Measurements from ENCODE around the gene MYH10.

GRCh38 chr17:8583954-8584353, 46.6 kb downstream of the MYH10 start:
- TF ChIP-seq POLR2A (IDR thresholded peaks at IDR 0.05) (no peak), CTCF (IDR thresholded peaks at IDR 0.05) (no peak)

Measured in stomach (tissue), 4 donors.